ENCODE results near the gene PLCB1.
"Not testable (repeated sequence)": the region's sequence is repeated elsewhere in the genome, so short reads cannot be mapped to it uniquely, and the experiment has no call there.

PLCB1 gene

DNA sequence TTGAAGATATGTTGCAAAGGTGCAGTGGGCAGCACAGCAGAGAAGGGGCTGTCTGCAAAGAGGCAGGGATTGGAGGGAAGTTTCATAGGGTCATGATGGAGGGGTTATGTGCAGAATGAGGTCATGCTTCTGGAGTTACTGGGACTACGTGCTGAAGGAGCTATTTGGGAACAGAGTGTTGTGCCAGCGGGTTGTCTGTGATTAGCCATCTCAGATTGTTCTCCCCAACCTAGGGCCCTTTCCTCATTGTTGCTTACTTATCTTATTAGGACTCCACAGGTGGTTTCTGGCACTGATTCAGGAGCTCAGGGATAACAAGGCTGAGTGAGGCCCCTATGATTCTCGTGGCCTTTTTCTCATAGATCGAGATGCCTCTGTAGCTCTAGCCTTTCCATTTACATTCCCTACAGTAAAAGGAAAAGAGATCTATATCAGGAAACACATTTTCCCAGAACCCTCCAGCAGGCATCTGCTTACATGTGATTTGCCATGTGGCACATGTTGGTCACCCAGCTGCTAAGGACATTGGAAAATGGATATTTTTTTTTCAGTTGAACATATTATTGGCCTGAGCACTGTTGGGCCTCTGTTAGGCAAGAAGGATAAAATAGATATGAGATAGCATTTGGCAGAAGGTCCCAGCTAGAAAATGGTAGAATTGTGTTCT, 507.2 kb downstream of the PLCB1 start:
- no peak for DNase-seq (ENCODE audit: low read depth)
- TF ChIP-seq CTCF (IDR thresholded peaks at IDR 0.05; ENCODE audit: control insufficient read depth, insufficient read depth, low read depth, low read length, missing control alignments): no peak
- no peak overlapping the region for H3K4me3 ChIP-seq (ENCODE audit: control insufficient read depth, low read depth, low read length)

- DNase-seq (ENCODE audit: low read depth): no peak
- H3K4me3 ChIP-seq (ENCODE audit: control insufficient read depth, low read depth, low read length): no peak overlapping the region
- TF ChIP-seq CTCF (IDR thresholded peaks at IDR 0.05; ENCODE audit: control insufficient read depth, insufficient read depth, low read depth, low read length, missing control alignments): no peak
These were observed 508.4 kb downstream of the PLCB1 start for GRCh38 chr20:8640461-8640860.

- no peak for DNase-seq (ENCODE audit: low read depth)
- no peak overlapping the region for H3K4me3 ChIP-seq (ENCODE audit: control insufficient read depth, low read depth, low read length)
- no peak for TF ChIP-seq CTCF (IDR thresholded peaks at IDR 0.05; ENCODE audit: control insufficient read depth, insufficient read depth, low read depth, low read length, missing control alignments)
These were observed 510.2 kb downstream of the PLCB1 start for GRCh38 chr20:8642247-8642646.

GRCh38 chr20:8644468-8644867, 512.4 kb downstream of the PLCB1 start:
- H3K4me3 ChIP-seq (ENCODE audit: control insufficient read depth, low read depth, low read length); DNase-seq (ENCODE audit: low read depth): not testable (repeated sequence)

DNA sequence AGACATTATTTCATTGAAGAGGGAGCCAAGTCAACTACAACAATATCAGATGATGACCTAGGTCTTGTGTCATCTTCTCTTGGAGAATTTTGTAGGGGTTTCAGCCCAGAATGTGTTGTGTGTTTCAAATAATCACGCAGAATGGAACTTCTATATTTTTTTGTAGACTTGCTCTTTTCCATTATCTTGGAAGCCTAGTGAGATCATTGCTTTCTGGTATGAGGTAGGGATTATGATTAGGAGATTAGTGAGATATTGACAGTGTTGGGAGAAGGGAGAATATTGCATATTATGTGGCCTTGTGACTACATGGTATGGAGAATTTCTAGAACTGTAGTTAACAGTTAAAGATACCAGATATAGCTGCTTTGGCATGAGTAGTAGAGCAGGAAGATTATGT, 513.3 kb downstream of the PLCB1 start:
- no peak for TF ChIP-seq CTCF (IDR thresholded peaks at IDR 0.05; ENCODE audit: control insufficient read depth, insufficient read depth, low read depth, low read length, missing control alignments)
- DNase-seq (ENCODE audit: low read depth): no peak
- H3K4me3 ChIP-seq (ENCODE audit: control insufficient read depth, low read depth, low read length): no peak overlapping the region

DNA sequence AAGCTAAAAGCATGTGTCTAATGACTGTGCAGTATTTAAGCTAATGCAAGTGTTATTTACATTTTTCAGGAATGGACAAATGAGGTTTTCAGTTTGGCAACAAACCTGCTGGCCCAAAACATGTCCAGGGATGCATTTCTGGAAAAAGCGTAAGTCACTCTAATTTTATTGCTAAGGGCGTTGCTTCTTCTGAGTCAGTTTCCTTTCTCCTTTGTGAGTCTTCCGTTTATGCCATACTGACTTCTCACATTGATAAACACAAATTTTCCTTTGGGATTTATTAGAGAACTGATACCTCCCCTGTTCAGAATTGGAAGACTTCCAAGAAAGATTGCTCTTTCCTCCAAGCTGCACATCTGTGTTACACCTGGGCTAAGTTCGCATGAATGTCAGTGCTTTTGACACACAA, 514.0 kb downstream of the PLCB1 start:
- no peak for TF ChIP-seq CTCF (IDR thresholded peaks at IDR 0.05; ENCODE audit: control insufficient read depth, insufficient read depth, low read depth, low read length, missing control alignments)
- no peak overlapping the region for H3K4me3 ChIP-seq (ENCODE audit: control insufficient read depth, low read depth, low read length)
- peak; percentile 32 for DNase-seq (ENCODE audit: low read depth)

DNA sequence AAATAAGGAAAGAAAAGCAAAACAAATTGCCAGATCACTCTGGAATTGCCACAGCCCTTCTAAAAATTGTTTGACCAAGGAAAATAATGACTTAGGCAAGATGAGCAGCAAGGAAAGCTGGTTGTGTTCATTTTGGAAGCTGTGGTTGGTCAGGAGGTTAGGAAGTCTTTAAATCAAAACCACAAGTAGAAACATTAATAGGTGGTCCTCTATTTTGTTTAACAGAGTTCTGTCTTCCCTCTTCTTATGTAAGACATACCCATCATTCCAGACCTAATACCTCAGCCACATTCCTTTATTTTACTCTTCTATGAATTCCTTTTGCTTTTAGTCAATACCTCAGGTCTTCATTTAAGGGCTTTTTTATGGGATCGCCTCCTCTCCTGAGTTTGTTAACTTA, 514.6 kb downstream of the PLCB1 start:
- no peak overlapping the region for H3K4me3 ChIP-seq (ENCODE audit: control insufficient read depth, low read depth, low read length)
- no peak for TF ChIP-seq CTCF (IDR thresholded peaks at IDR 0.05; ENCODE audit: control insufficient read depth, insufficient read depth, low read depth, low read length, missing control alignments)
- peak; percentile 71 for DNase-seq (ENCODE audit: low read depth)

Measured in AG09309 (cell line).